Vagina (tissue), 2 donors: Measurements from ENCODE around the gene LGALS9.

Experiments
- POLR2A ChIP-seq, 2 donors: fragments of 450-650 bp; IDR thresholded peaks; one replicate each; pipeline ENCODE4 v1.6.1; 2017; ENCODE audit warnings: antibody characterized with exemption in 2 of 2, mild to moderate bottlenecking in 2 of 2, moderate library complexity in 2 of 2
- POLR2AphosphoS5 ChIP-seq, 2 donors: sonication (generic); formaldehyde crosslinking; IDR thresholded peaks; one replicate each; pipeline ENCODE4 v1.9.0; 2017; ENCODE audit warnings: antibody characterized with exemption in 2 of 2, mild to moderate bottlenecking in 2 of 2, low read depth in 1 of 2; ENCODE audit not compliant: insufficient read depth in 1 of 2
- TF ChIP-seq, protein P1 (sequence below), 3 experiments: fragments of 450-650 bp in 2 of 3; fragments of 200-600 bp in 1 of 3; sonication (generic) in 1 of 3; IDR thresholded peaks; one replicate each; pipeline ENCODE4 v1.5.1; 2017 to 2019; ENCODE audit warnings: antibody characterized with exemption in 3 of 3, mild to moderate bottlenecking in 2 of 3, moderate library complexity in 2 of 3

DNA sequence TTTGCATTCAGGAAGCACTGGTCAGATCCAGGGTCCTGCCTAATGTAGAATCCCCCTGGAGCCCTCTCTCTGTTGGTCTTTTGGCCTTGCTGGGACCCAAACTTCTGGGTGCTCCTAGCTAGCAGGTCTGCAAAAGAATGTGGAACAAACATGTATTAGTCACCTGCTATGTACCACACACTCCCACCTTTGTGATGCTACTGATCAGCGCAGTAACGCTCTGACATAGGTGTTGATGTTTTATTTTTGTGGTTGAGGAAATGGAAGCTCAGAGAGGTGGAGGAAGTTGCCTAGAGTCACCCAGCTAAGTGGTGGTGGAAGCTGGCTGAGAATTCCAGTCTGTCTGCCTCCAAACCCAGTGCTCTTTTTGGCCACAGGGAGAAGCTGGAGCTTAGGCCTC, 35.8 kb upstream of the LGALS9 start:
- TF ChIP-seq, protein P1, sequence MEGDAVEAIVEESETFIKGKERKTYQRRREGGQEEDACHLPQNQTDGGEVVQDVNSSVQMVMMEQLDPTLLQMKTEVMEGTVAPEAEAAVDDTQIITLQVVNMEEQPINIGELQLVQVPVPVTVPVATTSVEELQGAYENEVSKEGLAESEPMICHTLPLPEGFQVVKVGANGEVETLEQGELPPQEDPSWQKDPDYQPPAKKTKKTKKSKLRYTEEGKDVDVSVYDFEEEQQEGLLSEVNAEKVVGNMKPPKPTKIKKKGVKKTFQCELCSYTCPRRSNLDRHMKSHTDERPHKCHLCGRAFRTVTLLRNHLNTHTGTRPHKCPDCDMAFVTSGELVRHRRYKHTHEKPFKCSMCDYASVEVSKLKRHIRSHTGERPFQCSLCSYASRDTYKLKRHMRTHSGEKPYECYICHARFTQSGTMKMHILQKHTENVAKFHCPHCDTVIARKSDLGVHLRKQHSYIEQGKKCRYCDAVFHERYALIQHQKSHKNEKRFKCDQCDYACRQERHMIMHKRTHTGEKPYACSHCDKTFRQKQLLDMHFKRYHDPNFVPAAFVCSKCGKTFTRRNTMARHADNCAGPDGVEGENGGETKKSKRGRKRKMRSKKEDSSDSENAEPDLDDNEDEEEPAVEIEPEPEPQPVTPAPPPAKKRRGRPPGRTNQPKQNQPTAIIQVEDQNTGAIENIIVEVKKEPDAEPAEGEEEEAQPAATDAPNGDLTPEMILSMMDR (IDR thresholded peaks at IDR 0.05): no peak
- TF ChIP-seq POLR2A (IDR thresholded peaks at IDR 0.05) (no peak), POLR2AphosphoS5 (IDR thresholded peaks at IDR 0.05; ENCODE audit: insufficient read depth in 1 of 2, low read depth in 1 of 2) (no peak)
